HepG2 (cell line): Measurements from ENCODE around the gene ANKZF1. TPM values are rescaled to one million over a fixed set of nuclear protein-coding genes. Genes with fewer than 3 reads are reported as not detected.

ENCODE experiments used
- ARNTL ChIP-seq: sonication (generic); formaldehyde crosslinking; IDR thresholded peaks from 2 replicates; pipeline ENCODE4 v1.4.0; 2020; ENCODE audit warnings: mild to moderate bottlenecking, missing genetic modification reagents
- HHEX ChIP-seq: IDR thresholded peaks from 2 replicates; pipeline ENCODE4 v1.6.1; 2016; ENCODE audit warnings: control low read depth
- IKZF1 ChIP-seq: fragments of 450-650 bp; IDR thresholded peaks from 2 replicates; pipeline ENCODE4 v1.7.1; 2016
- JUND ChIP-seq: sonication (generic); formaldehyde crosslinking; IDR thresholded peaks from 2 replicates; pipeline ENCODE4 v1.8.0; 2022; ENCODE audit warnings: mild to moderate bottlenecking, missing genetic modification reagents
- KDM4B ChIP-seq: sonication (generic); formaldehyde crosslinking; IDR thresholded peaks from 2 replicates; pipeline ENCODE4 v1.4.0; 2020; ENCODE audit warnings: missing genetic modification reagents
- KLF11 ChIP-seq: IDR thresholded peaks from 2 replicates; pipeline ENCODE4 v1.6.1; 2016; ENCODE audit warnings: missing compliant biosample characterization
- PHF20 ChIP-seq: sonication (generic); formaldehyde crosslinking; IDR thresholded peaks from 2 replicates; pipeline ENCODE4 v1.5.0; 2020; ENCODE audit warnings: mild to moderate bottlenecking, missing genetic modification reagents
- SUZ12 ChIP-seq: fragments of 150-350 bp; IDR thresholded peaks from 2 replicates; pipeline ENCODE4 v1.6.1; 2014; ENCODE audit warnings: low read depth, low read length
- TCF12 ChIP-seq, 2 experiments: fragments of 450-650 bp in 1 of 2; sonication (generic) in 1 of 2; formaldehyde crosslinking in 1 of 2; IDR thresholded peaks; 2 replicates each; pipeline versions ENCODE4 v1.6.1 to v1.8.0; 2017 to 2022; ENCODE audit warnings: antibody characterized with exemption in 1 of 2, mild to moderate bottlenecking in 1 of 2, missing genetic modification reagents in 1 of 2, moderate library complexity in 1 of 2
- TCF7 ChIP-seq: sonication (generic); IDR thresholded peaks from 2 replicates; pipeline ENCODE4 v1.6.1; 2016; ENCODE audit warnings: antibody characterized with exemption, low read depth
- ZNF660 ChIP-seq: sonication (generic); formaldehyde crosslinking; IDR thresholded peaks from 2 replicates; pipeline ENCODE4 v1.5.1; 2020; ENCODE audit warnings: mild to moderate bottlenecking, low read depth, missing genetic modification reagents, borderline replicate concordance
- ZNF724P ChIP-seq: sonication (generic); formaldehyde crosslinking; IDR thresholded peaks from 2 replicates; pipeline ENCODE4 v1.8.0; 2022; ENCODE audit warnings: missing genetic modification reagents, borderline replicate concordance
- polyA plus RNA-seq, 8 experiments: library from polyadenylated mRNA; depleted of rRNA in 3 of 8; stranded (reverse) in 7 of 8; unstranded in 1 of 8; fragments of >200 nt; fragmentation: Illumina TruSeq in 4 of 8; extraction: Trizol in 4 of 8; gene quantifications; 2 replicates each; pipeline versions ENCODE4 v1.2.1 to v1.2.3, GENCODE V29; 2011 to 2016; ENCODE audit warnings: low read depth in 4 of 8, missing spikeins in 1 of 8, mixed read lengths in 1 of 8; ENCODE audit not compliant: insufficient read depth in 1 of 8
- total RNA-seq, 5 experiments: library from RNA; depleted of rRNA; stranded (reverse); fragments of >200 nt; fragmentation: Illumina TruSeq; extraction: Trizol; gene quantifications; 2 replicates each; pipeline ENCODE4 v1.2.3, GENCODE V29; 2016; ENCODE audit warnings: low read depth in 1 of 5
- TF ChIP-seq, protein P1 (sequence below): sonication (generic); formaldehyde crosslinking; IDR thresholded peaks from 2 replicates; pipeline ENCODE4 v1.4.0; 2020; ENCODE audit warnings: missing genetic modification reagents
- TF ChIP-seq, protein P2 (sequence below): sonication (generic); formaldehyde crosslinking; IDR thresholded peaks from 2 replicates; pipeline ENCODE4 v1.8.0; 2022; ENCODE audit warnings: mild to moderate bottlenecking, missing genetic modification reagents, moderate library complexity
- TF ChIP-seq, protein P3 (sequence below): sonication (generic); formaldehyde crosslinking; IDR thresholded peaks from 2 replicates; pipeline ENCODE4 v1.4.0; 2020; ENCODE audit warnings: missing genetic modification reagents
- TF ChIP-seq, protein P4 (sequence below): sonication (generic); formaldehyde crosslinking; IDR thresholded peaks from 2 replicates; pipeline ENCODE4 v1.8.0; 2023; ENCODE audit warnings: mild to moderate bottlenecking, missing genetic modification reagents
- TF ChIP-seq, protein P5 (sequence below): sonication (generic); formaldehyde crosslinking; IDR thresholded peaks from 2 replicates; pipeline ENCODE4 v1.5.1; 2020; ENCODE audit warnings: mild to moderate bottlenecking, moderate library complexity, missing genetic modification reagents
- TF ChIP-seq, protein P6 (sequence below), 2 experiments: sonication (generic) in 1 of 2; formaldehyde crosslinking in 1 of 2; IDR thresholded peaks; 2 replicates each; pipeline versions ENCODE4 v1.4.0 to v1.6.1; 2016 to 2020; ENCODE audit warnings: borderline replicate concordance in 1 of 2, low read depth in 1 of 2, mild to moderate bottlenecking in 1 of 2, missing genetic modification reagents in 1 of 2

Gene ANKZF1
- total and polyA plus RNA-seq, 2 of the 13 experiments (the other 11 are each of a cell fraction or from before 2014, with no cell fraction given): 25.3 to 128 TPM

DNA sequence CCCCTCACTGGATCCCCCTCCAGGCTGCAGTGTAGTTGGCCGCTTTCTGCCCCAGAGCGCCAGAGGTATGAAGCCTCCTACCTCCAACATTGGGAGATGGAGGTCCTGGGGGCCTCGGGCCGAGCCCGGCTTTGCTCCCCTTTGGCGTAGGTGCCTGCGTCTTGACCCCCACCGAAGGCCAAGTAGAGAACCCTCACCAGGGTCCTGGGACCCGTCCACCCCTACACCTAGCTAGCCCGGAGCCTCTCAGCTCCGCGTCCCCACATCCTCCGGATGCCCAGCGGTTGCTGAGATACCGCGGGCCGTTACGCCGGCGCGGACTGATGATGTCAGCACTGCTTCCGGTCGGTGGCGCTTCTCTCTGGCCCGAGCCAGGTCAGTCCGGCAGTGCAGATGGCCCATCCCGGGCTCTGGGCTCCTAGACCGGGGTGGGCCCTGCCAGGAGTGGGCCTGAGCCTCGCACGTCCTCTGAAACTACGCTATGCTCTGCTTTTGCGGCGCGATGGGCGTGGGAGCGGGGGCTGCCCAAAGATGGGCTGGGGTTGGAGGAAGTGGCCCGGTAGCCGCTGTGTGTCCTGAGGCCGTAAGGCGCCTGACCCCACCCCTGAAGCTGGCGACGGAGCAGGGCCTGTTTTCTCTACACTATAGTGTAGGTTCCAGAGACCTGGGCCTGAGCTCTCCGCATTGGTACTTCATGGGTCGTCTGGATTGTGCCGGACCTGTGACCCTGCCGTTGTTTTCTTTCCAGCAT, 15.7 kb downstream of the ANKZF1 start, which contains the start of the genes GLB1L and STK16 (continued):
- TF ChIP-seq TCF12 (IDR thresholded peaks at IDR 0.05): no peak
- TF ChIP-seq TCF12 (CRISPR knock-in tag; IDR thresholded peaks at IDR 0.05): no peak
- TF ChIP-seq, protein P1, sequence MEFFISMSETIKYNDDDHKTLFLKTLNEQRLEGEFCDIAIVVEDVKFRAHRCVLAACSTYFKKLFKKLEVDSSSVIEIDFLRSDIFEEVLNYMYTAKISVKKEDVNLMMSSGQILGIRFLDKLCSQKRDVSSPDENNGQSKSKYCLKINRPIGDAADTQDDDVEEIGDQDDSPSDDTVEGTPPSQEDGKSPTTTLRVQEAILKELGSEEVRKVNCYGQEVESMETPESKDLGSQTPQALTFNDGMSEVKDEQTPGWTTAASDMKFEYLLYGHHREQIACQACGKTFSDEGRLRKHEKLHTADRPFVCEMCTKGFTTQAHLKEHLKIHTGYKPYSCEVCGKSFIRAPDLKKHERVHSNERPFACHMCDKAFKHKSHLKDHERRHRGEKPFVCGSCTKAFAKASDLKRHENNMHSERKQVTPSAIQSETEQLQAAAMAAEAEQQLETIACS (CRISPR knock-in tag): peak; percentile 62
- TF ChIP-seq HHEX (CRISPR knock-in tag): no peak
- TF ChIP-seq, protein P2, sequence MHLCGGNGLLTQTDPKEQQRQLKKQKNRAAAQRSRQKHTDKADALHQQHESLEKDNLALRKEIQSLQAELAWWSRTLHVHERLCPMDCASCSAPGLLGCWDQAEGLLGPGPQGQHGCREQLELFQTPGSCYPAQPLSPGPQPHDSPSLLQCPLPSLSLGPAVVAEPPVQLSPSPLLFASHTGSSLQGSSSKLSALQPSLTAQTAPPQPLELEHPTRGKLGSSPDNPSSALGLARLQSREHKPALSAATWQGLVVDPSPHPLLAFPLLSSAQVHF (CRISPR knock-in tag): peak; percentile 47; the same call in 1 of the 2 replicates
- TF ChIP-seq, protein P3, sequence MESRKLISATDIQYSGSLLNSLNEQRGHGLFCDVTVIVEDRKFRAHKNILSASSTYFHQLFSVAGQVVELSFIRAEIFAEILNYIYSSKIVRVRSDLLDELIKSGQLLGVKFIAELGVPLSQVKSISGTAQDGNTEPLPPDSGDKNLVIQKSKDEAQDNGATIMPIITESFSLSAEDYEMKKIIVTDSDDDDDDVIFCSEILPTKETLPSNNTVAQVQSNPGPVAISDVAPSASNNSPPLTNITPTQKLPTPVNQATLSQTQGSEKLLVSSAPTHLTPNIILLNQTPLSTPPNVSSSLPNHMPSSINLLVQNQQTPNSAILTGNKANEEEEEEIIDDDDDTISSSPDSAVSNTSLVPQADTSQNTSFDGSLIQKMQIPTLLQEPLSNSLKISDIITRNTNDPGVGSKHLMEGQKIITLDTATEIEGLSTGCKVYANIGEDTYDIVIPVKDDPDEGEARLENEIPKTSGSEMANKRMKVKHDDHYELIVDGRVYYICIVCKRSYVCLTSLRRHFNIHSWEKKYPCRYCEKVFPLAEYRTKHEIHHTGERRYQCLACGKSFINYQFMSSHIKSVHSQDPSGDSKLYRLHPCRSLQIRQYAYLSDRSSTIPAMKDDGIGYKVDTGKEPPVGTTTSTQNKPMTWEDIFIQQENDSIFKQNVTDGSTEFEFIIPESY: peak; percentile 11; the same call in 1 of the 2 replicates
- TF ChIP-seq KDM4B (CRISPR knock-in tag): no peak; the same call in 1 of the 2 replicates
- TF ChIP-seq KLF11 (CRISPR knock-in tag): peak; percentile 88; the same call in 1 of the 2 replicates
- peak; percentile 99 for TF ChIP-seq PHF20 (CRISPR knock-in tag)
- no peak for TF ChIP-seq IKZF1
- TF ChIP-seq SUZ12: no peak
- TF ChIP-seq TCF7: no peak
- TF ChIP-seq, protein P4, sequence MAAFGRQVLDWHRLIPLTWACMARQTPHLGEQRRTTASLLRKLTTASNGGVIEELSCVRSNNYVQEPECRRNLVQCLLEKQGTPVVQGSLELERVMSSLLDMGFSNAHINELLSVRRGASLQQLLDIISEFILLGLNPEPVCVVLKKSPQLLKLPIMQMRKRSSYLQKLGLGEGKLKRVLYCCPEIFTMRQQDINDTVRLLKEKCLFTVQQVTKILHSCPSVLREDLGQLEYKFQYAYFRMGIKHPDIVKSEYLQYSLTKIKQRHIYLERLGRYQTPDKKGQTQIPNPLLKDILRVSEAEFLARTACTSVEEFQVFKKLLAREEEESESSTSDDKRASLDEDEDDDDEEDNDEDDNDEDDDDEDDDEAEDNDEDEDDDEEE: peak; percentile 84
- TF ChIP-seq, protein P5, sequence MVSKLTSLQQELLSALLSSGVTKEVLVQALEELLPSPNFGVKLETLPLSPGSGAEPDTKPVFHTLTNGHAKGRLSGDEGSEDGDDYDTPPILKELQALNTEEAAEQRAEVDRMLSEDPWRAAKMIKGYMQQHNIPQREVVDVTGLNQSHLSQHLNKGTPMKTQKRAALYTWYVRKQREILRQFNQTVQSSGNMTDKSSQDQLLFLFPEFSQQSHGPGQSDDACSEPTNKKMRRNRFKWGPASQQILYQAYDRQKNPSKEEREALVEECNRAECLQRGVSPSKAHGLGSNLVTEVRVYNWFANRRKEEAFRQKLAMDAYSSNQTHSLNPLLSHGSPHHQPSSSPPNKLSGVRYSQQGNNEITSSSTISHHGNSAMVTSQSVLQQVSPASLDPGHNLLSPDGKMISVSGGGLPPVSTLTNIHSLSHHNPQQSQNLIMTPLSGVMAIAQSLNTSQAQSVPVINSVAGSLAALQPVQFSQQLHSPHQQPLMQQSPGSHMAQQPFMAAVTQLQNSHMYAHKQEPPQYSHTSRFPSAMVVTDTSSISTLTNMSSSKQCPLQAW (CRISPR knock-in tag): peak; percentile 98
- TF ChIP-seq JUND (CRISPR knock-in tag): peak; percentile 71; the same call in 1 of the 2 replicates
- TF ChIP-seq ARNTL (CRISPR knock-in tag): no peak
- TF ChIP-seq ZNF724P: peak; percentile 96; the same call in 1 of the 2 replicates
- no peak; the same call in 1 of the 2 replicates for TF ChIP-seq ZNF660 (CRISPR knock-in tag)
- TF ChIP-seq, protein P6, sequence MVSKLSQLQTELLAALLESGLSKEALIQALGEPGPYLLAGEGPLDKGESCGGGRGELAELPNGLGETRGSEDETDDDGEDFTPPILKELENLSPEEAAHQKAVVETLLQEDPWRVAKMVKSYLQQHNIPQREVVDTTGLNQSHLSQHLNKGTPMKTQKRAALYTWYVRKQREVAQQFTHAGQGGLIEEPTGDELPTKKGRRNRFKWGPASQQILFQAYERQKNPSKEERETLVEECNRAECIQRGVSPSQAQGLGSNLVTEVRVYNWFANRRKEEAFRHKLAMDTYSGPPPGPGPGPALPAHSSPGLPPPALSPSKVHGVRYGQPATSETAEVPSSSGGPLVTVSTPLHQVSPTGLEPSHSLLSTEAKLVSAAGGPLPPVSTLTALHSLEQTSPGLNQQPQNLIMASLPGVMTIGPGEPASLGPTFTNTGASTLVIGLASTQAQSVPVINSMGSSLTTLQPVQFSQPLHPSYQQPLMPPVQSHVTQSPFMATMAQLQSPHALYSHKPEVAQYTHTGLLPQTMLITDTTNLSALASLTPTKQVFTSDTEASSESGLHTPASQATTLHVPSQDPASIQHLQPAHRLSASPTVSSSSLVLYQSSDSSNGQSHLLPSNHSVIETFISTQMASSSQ (IDR thresholded peaks at IDR 0.05; ENCODE audit: low read depth): peak; percentile 73
- TF ChIP-seq, protein P6 (CRISPR knock-in tag; IDR thresholded peaks at IDR 0.05; ENCODE audit: borderline replicate concordance): peak; percentile 89
